Measurements from ENCODE around the gene DNMBP. TPM values are rescaled to one million over a fixed set of nuclear protein-coding genes. Genes with fewer than 3 reads are reported as not detected.
"Not testable (repeated sequence)": the region's sequence is repeated elsewhere in the genome, so short reads cannot be mapped to it uniquely, and the experiment has no call there.

Gene DNMBP
- total and polyA plus RNA-seq, 2 of the 8 experiments (the other 6 are each of a cell fraction or from before 2014, with no cell fraction given) = 19.1 to 26.4 TPM

DNA sequence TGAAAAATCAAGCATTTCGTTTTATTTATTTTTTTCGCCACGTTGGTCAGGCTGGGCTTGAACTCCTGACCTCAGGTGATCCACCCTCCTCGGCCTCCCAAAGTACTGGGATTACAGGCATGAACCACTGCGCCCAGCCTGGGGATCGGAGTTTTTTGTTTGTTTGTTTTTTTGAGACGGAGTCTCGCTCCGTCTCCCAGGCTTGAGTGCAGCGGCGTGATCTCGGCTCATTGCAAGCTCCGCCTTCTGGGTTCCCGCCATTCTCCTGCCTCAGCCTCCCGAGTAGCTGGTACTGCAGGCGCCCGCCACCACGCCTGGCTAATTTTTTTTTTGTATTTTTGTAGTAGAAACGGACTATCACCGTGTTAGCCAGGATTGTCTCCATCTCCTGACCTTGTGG is 2.2 kb upstream of the DNMBP start:
- H2BK5ac ChIP-seq (ENCODE audit: low read depth, low read length); H3K18ac ChIP-seq (ENCODE audit: extremely low read depth, low read length); H4K91ac ChIP-seq (replicated peaks; ENCODE audit: insufficient read length, low read length); H3K79me2 ChIP-seq (ENCODE audit: control insufficient read depth in 1 of 2, insufficient read depth in 2 of 2, low read length in 2 of 2); H3K23me2 ChIP-seq (ENCODE audit: low read depth, low read length); H3K4ac ChIP-seq (replicated peaks; ENCODE audit: insufficient read length, low read depth, low read length); H2BK120ac ChIP-seq (replicated peaks; ENCODE audit: low read depth, low read length); DNase-seq (ENCODE audit: low read depth in 1 of 2, low spot score in 2 of 2); H3K14ac ChIP-seq (ENCODE audit: insufficient read length); FAIRE-seq; H3K36me3 ChIP-seq (ENCODE audit: control insufficient read depth in 2 of 4, insufficient read depth in 4 of 4, low read length in 3 of 4); H2BK12ac ChIP-seq (ENCODE audit: low read depth, low read length); H4K5ac ChIP-seq (ENCODE audit: insufficient read length, low read depth, low read length); H3K9ac ChIP-seq (replicated peaks in 1 of 4; ENCODE audit: extremely low read depth in 1 of 4, low read depth in 3 of 4, low read length in 3 of 4); H2BK20ac ChIP-seq (ENCODE audit: low read length); H3K79me1 ChIP-seq (ENCODE audit: low read depth, low read length); H2AFZ ChIP-seq (ENCODE audit: low read length); POLR2A ChIA-PET (ENCODE audit: partially characterized antibody); H3K27me3 ChIP-seq (replicated peaks in 1 of 4; ENCODE audit: control insufficient read depth in 3 of 4, extremely low read depth in 1 of 4, insufficient read depth in 3 of 4, low read length in 3 of 4); H3K4me3 ChIP-seq (ENCODE audit: extremely low read depth in 1 of 4, insufficient read depth in 2 of 4, low read depth in 3 of 4, low read length in 4 of 4); H3K9me3 ChIP-seq (ENCODE audit: insufficient read depth in 2 of 2, low read depth in 1 of 2, low read length in 1 of 2); H2BK15ac ChIP-seq (ENCODE audit: low read length); H3K4me1 ChIP-seq (replicated peaks in 1 of 4; ENCODE audit: control insufficient read depth in 3 of 4, insufficient read depth in 4 of 4, low read length in 3 of 4); H3K4me2 ChIP-seq (ENCODE audit: insufficient read depth in 1 of 2, low read depth in 2 of 2, low read length in 2 of 2); H3K27ac ChIP-seq (ENCODE audit: low read depth, low read length); H3K23ac ChIP-seq (ENCODE audit: insufficient read length); H3K56ac ChIP-seq (replicated peaks; ENCODE audit: insufficient read length, low read depth, low read length); H4K8ac ChIP-seq (ENCODE audit: extremely low read depth, insufficient read depth, low read length); H2AK5ac ChIP-seq (ENCODE audit: low read depth, low read length); H4K20me1 ChIP-seq (replicated peaks in 1 of 2; ENCODE audit: control insufficient read depth in 1 of 2, insufficient read depth in 2 of 2, low read length in 2 of 2): not testable (repeated sequence)
- CTCF ChIA-PET (ENCODE audit: partially characterized antibody) = interaction anchor here (0.9 to 8.7 kb wide), 6 partner anchors 9 to 166 kb away, joined by 3 to 57 read pairs (median 8); no protein-coding TSS in a partner anchor
- WGBS, 2 experiments (ENCODE audit: extremely low coverage in 1 of 2, insufficient coverage in 1 of 2, insufficient read length in 1 of 2, insufficient replicate concordance in 2 of 2, low coverage in 1 of 2, low lambda C conversion rate in 2 of 2, missing lambda C conversion rate in 1 of 2) = 91% methylated on average over 20 of the region's 20 CpGs; no CpG with 5 or more reads in 1 of the 2 experiments

All from H1 (cell line).